GM23338 (cell line): ENCODE data around the gene XXYLT1. TPM values are rescaled to one million over a fixed set of nuclear protein-coding genes. Genes with fewer than 3 reads are reported as not detected.

Source experiments
- ATAC-seq: fragments of 200-7000 bp; cut with Tn5 transposase; 3 replicates; pipeline ENCODE4 v1.9.1; 2020
- DNase-seq: peaks from one replicate; pipeline ENCODE4 v3.0.0-alpha.2; 2015; ENCODE audit warnings: low spot score
- H2AFZ ChIP-seq: fragments of 200-600 bp; sonication (generic); 2 replicates; pipeline ENCODE4 v1.8.0; 2016; ENCODE audit warnings: antibody characterized with exemption, mild to moderate bottlenecking, moderate library complexity
- H3F3A ChIP-seq: fragments of 200-600 bp; sonication (generic); replicated peaks from 2 replicates; pipeline ENCODE4 v1.8.0; 2017; ENCODE audit warnings: antibody characterized with exemption, mixed run types, low read depth
- H3K27ac ChIP-seq: fragments of 200-600 bp; sonication (generic); 2 replicates; pipeline ENCODE4 v1.6.1; 2016; ENCODE audit warnings: low read depth
- H3K27me3 ChIP-seq: fragments of 200-600 bp; sonication (generic); 2 replicates; pipeline ENCODE4 v1.8.0; 2016; ENCODE audit warnings: mild to moderate bottlenecking, mixed run types, moderate library complexity; ENCODE audit not compliant: insufficient read depth
- H3K36me3 ChIP-seq: fragments of 200-600 bp; sonication (generic); 2 replicates; pipeline ENCODE4 v1.8.0; 2016; ENCODE audit warnings: mild to moderate bottlenecking; ENCODE audit not compliant: insufficient read depth
- H3K4me1 ChIP-seq: fragments of 200-600 bp; sonication (generic); 2 replicates; pipeline ENCODE4 v1.8.0; 2016; ENCODE audit warnings: mild to moderate bottlenecking, moderate library complexity; ENCODE audit not compliant: insufficient read depth
- H3K4me2 ChIP-seq: fragments of 200-600 bp; sonication (generic); 2 replicates; pipeline ENCODE4 v1.7.1; 2017; ENCODE audit warnings: mixed run types
- H3K4me3 ChIP-seq: fragments of 200-600 bp; sonication (generic); 2 replicates; pipeline ENCODE4 v1.6.1; 2016; ENCODE audit warnings: mixed run types
- H3K79me2 ChIP-seq: fragments of 200-600 bp; sonication (generic); replicated peaks from 2 replicates; pipeline ENCODE4 v1.8.0; 2017; ENCODE audit warnings: mild to moderate bottlenecking; ENCODE audit not compliant: insufficient read depth
- H3K9me2 ChIP-seq: fragments of 200-600 bp; sonication (generic); 2 replicates; pipeline ENCODE4 v1.8.0; 2017; ENCODE audit not compliant: insufficient read depth
- H4K20me1 ChIP-seq: fragments of 200-600 bp; sonication (generic); replicated peaks from 2 replicates; pipeline ENCODE4 v1.8.0; 2017; ENCODE audit warnings: mild to moderate bottlenecking; ENCODE audit not compliant: insufficient read depth
- H3K27ac Mint-ChIP-seq: 2 replicates; pipeline ENCODE4 v1.8.0; 2020; ENCODE audit warnings: inconsistent platforms, mild to moderate bottlenecking, moderate library complexity, mixed read lengths
- H3K27me3 Mint-ChIP-seq: 3 replicates; pipeline ENCODE4 v1.8.0; 2022; ENCODE audit warnings: low read depth, mild to moderate bottlenecking, moderate library complexity, mixed read lengths, inconsistent platforms; ENCODE audit not compliant: insufficient read depth, poor library complexity
- H3K36me3 Mint-ChIP-seq: 3 replicates; pipeline ENCODE4 v1.8.0; 2021; ENCODE audit warnings: low read depth, mild to moderate bottlenecking, inconsistent platforms, moderate library complexity, mixed read lengths
- H3K4me1 Mint-ChIP-seq: 3 replicates; pipeline ENCODE4 v1.8.0; 2020; ENCODE audit warnings: mild to moderate bottlenecking, inconsistent platforms, mixed read lengths
- H3K4me3 Mint-ChIP-seq: 3 replicates; pipeline ENCODE4 v1.8.0; 2021; ENCODE audit warnings: moderate library complexity, mild to moderate bottlenecking, inconsistent platforms, mixed read lengths
- H3K9me3 Mint-ChIP-seq: 3 replicates; pipeline ENCODE4 v1.8.0; 2020; ENCODE audit warnings: moderate library complexity, mild to moderate bottlenecking, inconsistent platforms, mixed read lengths
- CREB1 ChIP-seq: fragments of 250-450 bp; sonication (Bioruptor Pico); IDR thresholded peaks from 2 replicates; pipeline ENCODE4 v1.5.0; 2020; ENCODE audit warnings: low read depth, mild to moderate bottlenecking, moderate library complexity
- EZH2 ChIP-seq: fragments of 200-600 bp; sonication (generic); IDR thresholded peaks from one replicate; pipeline ENCODE4 v1.8.0; 2017; ENCODE audit warnings: antibody characterized with exemption, mild to moderate bottlenecking, low read depth; ENCODE audit not compliant: unreplicated experiment
- EZH2phosphoT487 ChIP-seq: fragments of 200-600 bp; sonication (generic); IDR thresholded peaks from one replicate; pipeline ENCODE4 v1.8.1; 2018; ENCODE audit warnings: antibody characterized with exemption; ENCODE audit not compliant: unreplicated experiment
- JUNB ChIP-seq: IDR thresholded peaks from one replicate; pipeline ENCODE4 v1.6.1; 2016; ENCODE audit warnings: antibody characterized with exemption; ENCODE audit not compliant: unreplicated experiment
- POLR2AphosphoS5 ChIP-seq: IDR thresholded peaks from 2 replicates; pipeline ENCODE4 v1.6.1; 2016; ENCODE audit warnings: antibody characterized with exemption, low read depth
- ZNF331 ChIP-seq: fragments of 250-450 bp; sonication (Bioruptor Pico); IDR thresholded peaks from 2 replicates; pipeline ENCODE4 v1.5.0; 2020; ENCODE audit warnings: low read depth, mild to moderate bottlenecking, moderate library complexity
- polyA plus RNA-seq: library from polyadenylated mRNA; unstranded; fragments of >200 nt; fragmentation: Nextera tagmentation; extraction: Ambion mirVana; gene quantifications from 2 replicates; pipeline ENCODE4 v1.2.1, GENCODE V29; 2016
- total RNA-seq: library from RNA; depleted of rRNA; stranded (reverse); fragments of >200 nt; shearing (Covaris generic); gene quantifications from 2 replicates; pipeline ENCODE4 v1.2.3, GENCODE V29; 2014
- TF ChIP-seq, protein P1 (sequence below): fragments of 250-450 bp; sonication (Bioruptor Pico); IDR thresholded peaks from 2 replicates; pipeline ENCODE4 v1.5.0; 2020; ENCODE audit warnings: mild to moderate bottlenecking, moderate library complexity
- TF ChIP-seq, protein P2 (sequence below): IDR thresholded peaks from 2 replicates; pipeline ENCODE4 v1.6.1; 2016; ENCODE audit warnings: antibody characterized with exemption
- TF ChIP-seq, protein P3 (sequence below): IDR thresholded peaks from one replicate; pipeline ENCODE4 v1.6.1; 2018; ENCODE audit warnings: antibody characterized with exemption; ENCODE audit not compliant: unreplicated experiment

XXYLT1 gene
- total and polyA plus RNA-seq, 2 experiments from 2014 or later = 13.5 to 34.8 TPM

DNA sequence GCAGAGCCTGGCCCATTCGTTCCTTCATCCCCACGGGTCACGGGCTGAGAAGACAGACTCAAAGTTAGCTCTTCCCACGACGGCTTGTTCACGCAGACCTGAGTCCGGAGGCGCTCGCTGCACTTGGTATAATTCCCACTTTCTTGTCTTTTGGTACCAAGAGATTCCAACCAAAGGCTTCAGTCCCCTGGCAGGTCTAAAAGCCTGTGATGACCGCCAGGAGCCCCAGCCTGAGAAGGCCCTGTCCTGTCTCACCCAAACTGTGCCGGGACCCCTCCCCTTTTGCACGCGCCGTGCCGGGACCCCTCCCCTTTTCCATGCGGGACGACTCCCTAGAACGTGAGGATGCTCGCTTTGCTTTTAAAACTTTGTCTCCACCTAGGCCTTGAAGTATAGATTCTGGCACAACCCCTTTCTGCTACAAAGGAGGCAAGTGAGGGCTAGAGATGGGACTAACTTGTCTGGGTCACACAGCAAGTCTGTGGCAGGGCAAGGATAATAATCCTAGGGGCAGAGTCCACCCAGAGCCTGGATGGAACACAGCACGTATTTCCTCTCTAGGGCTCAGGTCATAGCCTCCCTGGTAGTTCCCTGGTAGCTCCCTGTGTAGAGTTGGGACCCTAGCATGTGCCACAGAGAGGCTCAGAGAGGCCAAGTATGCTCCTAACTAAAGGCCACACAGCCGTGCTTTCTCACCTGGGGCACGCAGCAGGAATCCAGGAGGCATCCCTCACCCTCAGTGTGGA lies 211.3 kb downstream of the XXYLT1 start (continued):
- TF ChIP-seq, protein P1, sequence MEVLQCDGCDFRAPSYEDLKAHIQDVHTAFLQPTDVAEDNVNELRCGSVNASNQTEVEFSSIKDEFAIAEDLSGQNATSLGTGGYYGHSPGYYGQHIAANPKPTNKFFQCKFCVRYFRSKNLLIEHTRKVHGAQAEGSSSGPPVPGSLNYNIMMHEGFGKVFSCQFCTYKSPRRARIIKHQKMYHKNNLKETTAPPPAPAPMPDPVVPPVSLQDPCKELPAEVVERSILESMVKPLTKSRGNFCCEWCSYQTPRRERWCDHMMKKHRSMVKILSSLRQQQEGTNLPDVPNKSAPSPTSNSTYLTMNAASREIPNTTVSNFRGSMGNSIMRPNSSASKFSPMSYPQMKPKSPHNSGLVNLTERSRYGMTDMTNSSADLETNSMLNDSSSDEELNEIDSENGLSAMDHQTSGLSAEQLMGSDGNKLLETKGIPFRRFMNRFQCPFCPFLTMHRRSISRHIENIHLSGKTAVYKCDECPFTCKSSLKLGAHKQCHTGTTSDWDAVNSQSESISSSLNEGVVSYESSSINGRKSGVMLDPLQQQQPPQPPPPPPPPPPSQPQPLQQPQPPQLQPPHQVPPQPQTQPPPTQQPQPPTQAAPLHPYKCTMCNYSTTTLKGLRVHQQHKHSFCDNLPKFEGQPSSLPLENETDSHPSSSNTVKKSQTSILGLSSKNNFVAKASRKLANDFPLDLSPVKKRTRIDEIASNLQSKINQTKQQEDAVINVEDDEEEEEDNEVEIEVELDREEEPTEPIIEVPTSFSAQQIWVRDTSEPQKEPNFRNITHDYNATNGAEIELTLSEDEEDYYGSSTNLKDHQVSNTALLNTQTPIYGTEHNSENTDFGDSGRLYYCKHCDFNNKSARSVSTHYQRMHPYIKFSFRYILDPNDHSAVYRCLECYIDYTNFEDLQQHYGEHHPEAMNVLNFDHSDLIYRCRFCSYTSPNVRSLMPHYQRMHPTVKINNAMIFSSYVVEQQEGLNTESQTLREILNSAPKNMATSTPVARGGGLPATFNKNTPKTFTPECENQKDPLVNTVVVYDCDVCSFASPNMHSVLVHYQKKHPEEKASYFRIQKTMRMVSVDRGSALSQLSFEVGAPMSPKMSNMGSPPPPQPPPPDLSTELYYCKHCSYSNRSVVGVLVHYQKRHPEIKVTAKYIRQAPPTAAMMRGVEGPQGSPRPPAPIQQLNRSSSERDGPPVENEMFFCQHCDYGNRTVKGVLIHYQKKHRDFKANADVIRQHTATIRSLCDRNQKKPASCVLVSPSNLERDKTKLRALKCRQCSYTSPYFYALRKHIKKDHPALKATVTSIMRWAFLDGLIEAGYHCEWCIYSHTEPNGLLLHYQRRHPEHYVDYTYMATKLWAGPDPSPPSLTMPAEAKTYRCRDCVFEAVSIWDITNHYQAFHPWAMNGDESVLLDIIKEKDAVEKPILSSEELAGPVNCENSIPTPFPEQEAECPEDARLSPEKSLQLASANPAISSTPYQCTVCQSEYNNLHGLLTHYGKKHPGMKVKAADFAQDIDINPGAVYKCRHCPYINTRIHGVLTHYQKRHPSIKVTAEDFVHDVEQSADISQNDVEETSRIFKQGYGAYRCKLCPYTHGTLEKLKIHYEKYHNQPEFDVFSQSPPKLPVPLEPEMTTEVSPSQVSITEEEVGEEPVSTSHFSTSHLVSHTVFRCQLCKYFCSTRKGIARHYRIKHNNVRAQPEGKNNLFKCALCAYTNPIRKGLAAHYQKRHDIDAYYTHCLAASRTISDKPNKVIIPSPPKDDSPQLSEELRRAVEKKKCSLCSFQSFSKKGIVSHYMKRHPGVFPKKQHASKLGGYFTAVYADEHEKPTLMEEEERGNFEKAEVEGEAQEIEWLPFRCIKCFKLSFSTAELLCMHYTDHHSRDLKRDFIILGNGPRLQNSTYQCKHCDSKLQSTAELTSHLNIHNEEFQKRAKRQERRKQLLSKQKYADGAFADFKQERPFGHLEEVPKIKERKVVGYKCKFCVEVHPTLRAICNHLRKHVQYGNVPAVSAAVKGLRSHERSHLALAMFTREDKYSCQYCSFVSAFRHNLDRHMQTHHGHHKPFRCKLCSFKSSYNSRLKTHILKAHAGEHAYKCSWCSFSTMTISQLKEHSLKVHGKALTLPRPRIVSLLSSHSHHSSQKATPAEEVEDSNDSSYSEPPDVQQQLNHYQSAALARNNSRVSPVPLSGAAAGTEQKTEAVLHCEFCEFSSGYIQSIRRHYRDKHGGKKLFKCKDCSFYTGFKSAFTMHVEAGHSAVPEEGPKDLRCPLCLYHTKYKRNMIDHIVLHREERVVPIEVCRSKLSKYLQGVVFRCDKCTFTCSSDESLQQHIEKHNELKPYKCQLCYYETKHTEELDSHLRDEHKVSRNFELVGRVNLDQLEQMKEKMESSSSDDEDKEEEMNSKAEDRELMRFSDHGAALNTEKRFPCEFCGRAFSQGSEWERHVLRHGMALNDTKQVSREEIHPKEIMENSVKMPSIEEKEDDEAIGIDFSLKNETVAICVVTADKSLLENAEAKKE (CRISPR knock-in tag) = no peak
- no peak for TF ChIP-seq POLR2AphosphoS5
- no peak for TF ChIP-seq ZNF331
- TF ChIP-seq, protein P2, sequence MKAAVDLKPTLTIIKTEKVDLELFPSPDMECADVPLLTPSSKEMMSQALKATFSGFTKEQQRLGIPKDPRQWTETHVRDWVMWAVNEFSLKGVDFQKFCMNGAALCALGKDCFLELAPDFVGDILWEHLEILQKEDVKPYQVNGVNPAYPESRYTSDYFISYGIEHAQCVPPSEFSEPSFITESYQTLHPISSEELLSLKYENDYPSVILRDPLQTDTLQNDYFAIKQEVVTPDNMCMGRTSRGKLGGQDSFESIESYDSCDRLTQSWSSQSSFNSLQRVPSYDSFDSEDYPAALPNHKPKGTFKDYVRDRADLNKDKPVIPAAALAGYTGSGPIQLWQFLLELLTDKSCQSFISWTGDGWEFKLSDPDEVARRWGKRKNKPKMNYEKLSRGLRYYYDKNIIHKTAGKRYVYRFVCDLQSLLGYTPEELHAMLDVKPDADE = no peak
- no peak for TF ChIP-seq EZH2phosphoT487
- TF ChIP-seq JUNB = no peak
- TF ChIP-seq EZH2 = no peak

DNA sequence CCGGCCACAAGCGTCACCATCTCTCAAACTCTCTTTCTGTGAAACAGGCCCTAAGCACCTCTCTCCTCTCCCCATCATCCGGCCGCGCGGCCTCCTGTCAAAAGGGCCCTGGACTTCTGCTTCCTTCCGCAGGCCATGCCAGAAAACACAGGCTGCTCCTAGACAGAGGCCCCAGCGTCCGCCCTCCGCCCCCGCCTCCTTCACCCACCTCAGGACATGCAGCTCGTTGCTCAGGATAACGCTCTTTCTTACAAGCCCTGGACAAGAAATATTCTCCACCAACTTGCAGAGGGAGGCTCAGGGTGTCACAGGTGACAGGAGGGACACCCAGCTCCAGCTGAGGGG lies 212.0 kb downstream of the XXYLT1 start:
- H3K79me2 ChIP-seq = no peaks in the 10 kb centered on the region
- H3K4me3 Mint-ChIP-seq = no peak overlapping the region
- no peaks in the 10 kb centered on the region; the same call in 2 of the 3 replicates for H3K9me3 Mint-ChIP-seq
- no peak overlapping the region for H3K27ac ChIP-seq
- no peaks in the 10 kb centered on the region for H3K4me1 ChIP-seq
- H3K36me3 ChIP-seq = no peaks in the 10 kb centered on the region
- H4K20me1 ChIP-seq = no peaks in the 10 kb centered on the region
- H3F3A ChIP-seq = no peaks in the 10 kb centered on the region
- H3K4me2 ChIP-seq = no peak overlapping the region
- H3K27me3 Mint-ChIP-seq = peaks cover 14% of the 10 kb centered on the region
- peak overlapping the region; percentile 18; the same call in 1 of the 2 replicates for H2AFZ ChIP-seq
- no peaks in the 10 kb centered on the region; the same call in 2 of the 3 replicates for H3K36me3 Mint-ChIP-seq
- DNase-seq (no peak), ATAC-seq (no peak)
- H3K27ac Mint-ChIP-seq = no peak overlapping the region
- H3K27me3 ChIP-seq = no peaks in the 10 kb centered on the region
- peaks cover 25% of the 10 kb centered on the region for H3K4me1 Mint-ChIP-seq
- H3K4me3 ChIP-seq = no peak overlapping the region
- no peaks in the 10 kb centered on the region for H3K9me2 ChIP-seq
- TF ChIP-seq, protein P2 = no peak
- TF ChIP-seq, protein P3, sequence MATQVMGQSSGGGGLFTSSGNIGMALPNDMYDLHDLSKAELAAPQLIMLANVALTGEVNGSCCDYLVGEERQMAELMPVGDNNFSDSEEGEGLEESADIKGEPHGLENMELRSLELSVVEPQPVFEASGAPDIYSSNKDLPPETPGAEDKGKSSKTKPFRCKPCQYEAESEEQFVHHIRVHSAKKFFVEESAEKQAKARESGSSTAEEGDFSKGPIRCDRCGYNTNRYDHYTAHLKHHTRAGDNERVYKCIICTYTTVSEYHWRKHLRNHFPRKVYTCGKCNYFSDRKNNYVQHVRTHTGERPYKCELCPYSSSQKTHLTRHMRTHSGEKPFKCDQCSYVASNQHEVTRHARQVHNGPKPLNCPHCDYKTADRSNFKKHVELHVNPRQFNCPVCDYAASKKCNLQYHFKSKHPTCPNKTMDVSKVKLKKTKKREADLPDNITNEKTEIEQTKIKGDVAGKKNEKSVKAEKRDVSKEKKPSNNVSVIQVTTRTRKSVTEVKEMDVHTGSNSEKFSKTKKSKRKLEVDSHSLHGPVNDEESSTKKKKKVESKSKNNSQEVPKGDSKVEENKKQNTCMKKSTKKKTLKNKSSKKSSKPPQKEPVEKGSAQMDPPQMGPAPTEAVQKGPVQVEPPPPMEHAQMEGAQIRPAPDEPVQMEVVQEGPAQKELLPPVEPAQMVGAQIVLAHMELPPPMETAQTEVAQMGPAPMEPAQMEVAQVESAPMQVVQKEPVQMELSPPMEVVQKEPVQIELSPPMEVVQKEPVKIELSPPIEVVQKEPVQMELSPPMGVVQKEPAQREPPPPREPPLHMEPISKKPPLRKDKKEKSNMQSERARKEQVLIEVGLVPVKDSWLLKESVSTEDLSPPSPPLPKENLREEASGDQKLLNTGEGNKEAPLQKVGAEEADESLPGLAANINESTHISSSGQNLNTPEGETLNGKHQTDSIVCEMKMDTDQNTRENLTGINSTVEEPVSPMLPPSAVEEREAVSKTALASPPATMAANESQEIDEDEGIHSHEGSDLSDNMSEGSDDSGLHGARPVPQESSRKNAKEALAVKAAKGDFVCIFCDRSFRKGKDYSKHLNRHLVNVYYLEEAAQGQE = no peak
- TF ChIP-seq EZH2phosphoT487 (no peak), POLR2AphosphoS5 (no peak), CREB1 (CRISPR knock-in tag) (no peak), ZNF331 (no peak), EZH2 (no peak)
